Measurements from ENCODE around the gene MAST4. TPM values are rescaled to one million over a fixed set of nuclear protein-coding genes. Genes with fewer than 3 reads are reported as not detected.
A peak's percentile ranks its signal among the peaks of the same experiment; 100 is the strongest.

Gene MAST4
- total and polyA plus RNA-seq, 2 donors (not counting 1 experiment from before 2014, with no cell fraction given), result 7.0 to 15.2 TPM

DNA sequence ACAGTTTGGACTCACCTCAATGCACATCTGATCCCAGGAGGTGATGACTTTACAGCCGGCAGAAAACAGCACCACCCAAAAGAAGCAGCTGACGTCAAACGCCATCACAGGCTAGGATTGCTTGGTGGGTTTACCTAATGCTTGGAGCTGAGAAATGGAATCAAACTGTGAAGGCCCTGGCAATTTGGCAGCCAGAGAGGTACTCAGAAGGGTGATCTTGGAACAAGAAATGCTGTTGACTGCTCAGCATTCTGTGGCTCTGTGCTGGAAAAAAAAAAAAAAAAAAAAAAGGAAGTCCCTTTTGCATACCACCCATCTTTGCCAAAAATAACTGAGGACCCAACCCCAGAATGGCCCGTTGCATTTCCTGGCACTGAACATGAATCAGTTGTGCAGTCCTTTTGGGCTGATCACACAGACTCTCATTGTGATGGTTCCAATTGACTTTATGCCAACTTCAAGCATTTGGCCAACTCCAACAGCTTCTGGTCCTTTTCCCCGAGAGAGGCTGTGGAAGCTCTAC lies 600.4 kb downstream of the MAST4 start, which contains the start of gene CD180:
TSS of gene CD180 (minus strand) at position 263 of the 523 bp plus-strand sequence. CDS start at position 105, 158 bp downstream.
- Histone ChIP-seq H3K4me1 (ENCODE audit: control insufficient read depth, extremely low read depth, insufficient read depth, low read length) (no peaks in the 10 kb centered on the region), H3K27me3 (ENCODE audit: control insufficient read depth, insufficient read depth, low read length) (no peaks in the 10 kb centered on the region), H3K4me3 (replicated peaks in 1 of 4; ENCODE audit: control extremely low read depth in 1 of 4, insufficient read depth in 1 of 4, low read depth in 3 of 4, low read length in 4 of 4) (no peak within 1 kb of the TSS), H3K27ac (ENCODE audit: insufficient read depth, low read length) (no peak within 1 kb of the TSS), H3K79me2 (ENCODE audit: control insufficient read depth, insufficient read depth, low read length) (no peaks in the 10 kb centered on the region), H4K20me1 (ENCODE audit: control insufficient read depth, extremely low read depth, insufficient read depth, low read length) (no peaks in the 10 kb centered on the region), H3K9me3 (ENCODE audit: control insufficient read depth, insufficient read depth, low read depth, low read length) (no peaks in the 10 kb centered on the region), H3K4me2 (ENCODE audit: extremely low read depth, insufficient read depth, low read length) (no peak within 1 kb of the TSS), H3K9ac (ENCODE audit: insufficient read depth, low read length) (no peak within 1 kb of the TSS), H3K36me3 (ENCODE audit: control insufficient read depth, insufficient read depth, low read length) (no peaks in the 10 kb centered on the region), H2AFZ (ENCODE audit: low read length) (no peak within 1 kb of the TSS)
- TF ChIP-seq, protein P1, sequence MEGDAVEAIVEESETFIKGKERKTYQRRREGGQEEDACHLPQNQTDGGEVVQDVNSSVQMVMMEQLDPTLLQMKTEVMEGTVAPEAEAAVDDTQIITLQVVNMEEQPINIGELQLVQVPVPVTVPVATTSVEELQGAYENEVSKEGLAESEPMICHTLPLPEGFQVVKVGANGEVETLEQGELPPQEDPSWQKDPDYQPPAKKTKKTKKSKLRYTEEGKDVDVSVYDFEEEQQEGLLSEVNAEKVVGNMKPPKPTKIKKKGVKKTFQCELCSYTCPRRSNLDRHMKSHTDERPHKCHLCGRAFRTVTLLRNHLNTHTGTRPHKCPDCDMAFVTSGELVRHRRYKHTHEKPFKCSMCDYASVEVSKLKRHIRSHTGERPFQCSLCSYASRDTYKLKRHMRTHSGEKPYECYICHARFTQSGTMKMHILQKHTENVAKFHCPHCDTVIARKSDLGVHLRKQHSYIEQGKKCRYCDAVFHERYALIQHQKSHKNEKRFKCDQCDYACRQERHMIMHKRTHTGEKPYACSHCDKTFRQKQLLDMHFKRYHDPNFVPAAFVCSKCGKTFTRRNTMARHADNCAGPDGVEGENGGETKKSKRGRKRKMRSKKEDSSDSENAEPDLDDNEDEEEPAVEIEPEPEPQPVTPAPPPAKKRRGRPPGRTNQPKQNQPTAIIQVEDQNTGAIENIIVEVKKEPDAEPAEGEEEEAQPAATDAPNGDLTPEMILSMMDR (conservative IDR thresholded peaks at IDR 0.05 in 1 of 2, IDR thresholded peaks at IDR 0.05 in 1 of 2; ENCODE audit: low read depth in 1 of 2, low read length in 2 of 2), result no peak
- TF ChIP-seq EZH2 (IDR thresholded peaks at IDR 0.05; ENCODE audit: low read length, missing control alignments), result no peak
- peak in 1 of 2 donors; percentile 36 for DNase-seq (ENCODE audit: low read depth in 2 of 2)

DNA sequence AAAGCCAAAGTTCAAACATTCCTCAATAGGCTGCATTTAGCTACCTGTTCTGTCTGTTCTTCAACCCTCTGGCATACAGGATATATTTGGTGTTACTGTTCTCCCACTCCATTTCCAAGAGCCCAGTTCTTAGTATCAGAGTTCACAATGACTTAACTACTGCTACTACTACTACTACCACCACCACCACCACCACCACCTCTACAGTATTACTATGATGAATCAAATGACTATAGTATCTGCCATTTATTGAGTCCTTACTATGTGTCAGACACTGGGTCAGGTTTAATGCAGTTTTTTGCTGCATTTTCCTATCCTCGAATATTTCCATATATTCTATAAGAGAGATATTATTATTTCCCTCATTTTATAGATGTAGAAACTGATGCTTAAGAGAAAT lies 601.3 kb downstream of the MAST4 start:
- Histone ChIP-seq H3K79me2 (ENCODE audit: control insufficient read depth, insufficient read depth, low read length) (no peaks in the 10 kb centered on the region), H3K4me1 (ENCODE audit: control insufficient read depth, extremely low read depth, insufficient read depth, low read length) (no peaks in the 10 kb centered on the region), H3K4me2 (ENCODE audit: extremely low read depth, insufficient read depth, low read length) (no peak overlapping the region), H3K4me3 (replicated peaks in 1 of 4; ENCODE audit: control extremely low read depth in 1 of 4, insufficient read depth in 1 of 4, low read depth in 3 of 4, low read length in 4 of 4) (no peak overlapping the region), H3K27me3 (ENCODE audit: control insufficient read depth, insufficient read depth, low read length) (no peaks in the 10 kb centered on the region), H3K27ac (ENCODE audit: insufficient read depth, low read length) (no peak overlapping the region), H3K36me3 (ENCODE audit: control insufficient read depth, insufficient read depth, low read length) (no peaks in the 10 kb centered on the region), H4K20me1 (ENCODE audit: control insufficient read depth, extremely low read depth, insufficient read depth, low read length) (no peaks in the 10 kb centered on the region), H3K9me3 (ENCODE audit: control insufficient read depth, insufficient read depth, low read depth, low read length) (no peaks in the 10 kb centered on the region), H3K9ac (ENCODE audit: insufficient read depth, low read length) (no peak overlapping the region), H2AFZ (ENCODE audit: low read length) (no peak overlapping the region)
- DNase-seq (ENCODE audit: low read depth in 2 of 2), result no peak
- no peak for TF ChIP-seq EZH2 (IDR thresholded peaks at IDR 0.05; ENCODE audit: low read length, missing control alignments)
- TF ChIP-seq, protein P1 (conservative IDR thresholded peaks at IDR 0.05 in 1 of 2, IDR thresholded peaks at IDR 0.05 in 1 of 2; ENCODE audit: low read depth in 1 of 2, low read length in 2 of 2), result no peak

DNA sequence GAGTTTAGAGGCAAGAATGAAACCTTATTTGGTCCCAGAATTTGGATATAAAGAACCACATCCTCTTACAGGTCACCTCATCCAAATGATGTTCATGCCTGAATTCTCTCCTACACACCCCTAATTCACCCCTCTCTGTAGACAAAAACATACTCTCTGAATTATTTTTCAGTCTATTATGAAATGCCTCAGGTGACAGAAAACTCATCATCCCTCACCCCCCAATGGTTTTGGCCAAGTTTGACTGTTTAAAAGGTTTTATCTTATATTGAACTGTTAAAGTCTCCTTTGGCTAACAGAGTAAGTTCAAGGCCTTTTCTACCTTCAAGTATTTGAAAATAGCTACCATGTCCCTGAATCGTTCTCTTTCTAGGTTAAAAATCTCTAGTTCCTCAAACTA lies 602.7 kb downstream of the MAST4 start:
- H3K79me2 ChIP-seq (ENCODE audit: control insufficient read depth, insufficient read depth, low read length), result no peaks in the 10 kb centered on the region
- no peaks in the 10 kb centered on the region for H3K9me3 ChIP-seq (ENCODE audit: control insufficient read depth, insufficient read depth, low read depth, low read length)
- H3K27ac ChIP-seq (ENCODE audit: insufficient read depth, low read length), result no peak overlapping the region
- DNase-seq (ENCODE audit: low read depth in 2 of 2), result no peak
- H3K36me3 ChIP-seq (ENCODE audit: control insufficient read depth, insufficient read depth, low read length), result no peaks in the 10 kb centered on the region
- H3K4me2 ChIP-seq (ENCODE audit: extremely low read depth, insufficient read depth, low read length), result no peak overlapping the region
- H3K9ac ChIP-seq (ENCODE audit: insufficient read depth, low read length), result no peak overlapping the region
- TF ChIP-seq EZH2 (IDR thresholded peaks at IDR 0.05; ENCODE audit: low read length, missing control alignments), result no peak
- TF ChIP-seq, protein P1 (conservative IDR thresholded peaks at IDR 0.05 in 1 of 2, IDR thresholded peaks at IDR 0.05 in 1 of 2; ENCODE audit: low read depth in 1 of 2, low read length in 2 of 2), result no peak
- H3K27me3 ChIP-seq (ENCODE audit: control insufficient read depth, insufficient read depth, low read length), result no peaks in the 10 kb centered on the region
- no peaks in the 10 kb centered on the region for H4K20me1 ChIP-seq (ENCODE audit: control insufficient read depth, extremely low read depth, insufficient read depth, low read length)
- H3K4me3 ChIP-seq (replicated peaks in 1 of 4; ENCODE audit: control extremely low read depth in 1 of 4, insufficient read depth in 1 of 4, low read depth in 3 of 4, low read length in 4 of 4), result no peak overlapping the region
- H3K4me1 ChIP-seq (ENCODE audit: control insufficient read depth, extremely low read depth, insufficient read depth, low read length), result no peaks in the 10 kb centered on the region
- H2AFZ ChIP-seq (ENCODE audit: low read length), result no peak overlapping the region

All from fibroblast of lung (primary cell).